ENCODE results near the gene TERT. TPM values are rescaled to one million over a fixed set of nuclear protein-coding genes. Genes with fewer than 3 reads are reported as not detected.

The TERT gene
- total and polyA plus RNA-seq, 5 donors from 2014 or later: 0.22 TPM; not detected in 4

DNA sequence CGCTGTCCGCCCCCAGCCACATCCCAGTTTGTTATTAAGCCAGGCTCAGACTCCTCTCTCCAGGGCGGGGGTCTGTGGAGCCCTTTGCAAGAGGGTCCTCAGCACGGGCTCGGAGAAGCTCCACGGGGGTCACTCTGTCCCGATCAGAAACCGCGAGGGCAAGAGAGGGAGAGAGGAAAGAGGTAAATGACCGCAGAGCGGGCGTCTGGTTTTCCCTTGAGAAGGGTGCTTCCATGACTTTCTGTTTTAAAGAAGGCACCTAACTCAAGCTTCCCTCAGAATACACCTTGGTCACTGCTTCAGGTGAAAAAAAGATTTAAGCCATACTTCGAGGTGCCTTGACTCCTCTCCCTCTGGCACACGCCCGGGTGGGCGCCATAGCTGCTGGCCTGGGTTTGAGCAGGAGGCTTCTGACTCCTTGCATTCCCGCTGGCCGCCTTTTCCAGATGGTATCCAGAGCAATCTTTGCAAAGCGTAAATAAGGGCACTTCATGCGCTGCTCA, 5.8 kb upstream of the TERT start:
- Histone ChIP-seq H3K9me3 (ENCODE audit: control insufficient read depth in 2 of 2, low read length in 2 of 2) (no peaks in the 10 kb centered on the region), H3K27ac (ENCODE audit: insufficient read depth, low read length, poor library complexity, severe bottlenecking) (no peak overlapping the region), H3K27me3 (ENCODE audit: control insufficient read depth, insufficient read depth, low read length) (no peaks in the 10 kb centered on the region), H3K36me3 (ENCODE audit: control insufficient read depth, insufficient read depth, low read length) (no peaks in the 10 kb centered on the region), H3K4me1 (ENCODE audit: control insufficient read depth, insufficient read depth, low read length, poor library complexity, severe bottlenecking) (no peaks in the 10 kb centered on the region), H3K4me3 (ENCODE audit: low read depth, low read length) (no peak overlapping the region)
- Mint-ChIP-seq H3K36me3 (no peaks in the 10 kb centered on the region), H3K27me3 (peaks cover 13% of the 10 kb centered on the region), H3K4me3 (no peak overlapping the region), H3K4me1 (peaks cover 0 to 8% (median 0%) of the 10 kb centered on the region in 4 donors), H3K9me3 (peaks cover 0 to 2% (median 0%) of the 10 kb centered on the region in 7 donors), H3K27ac (no peak overlapping the region)
- no peak for ATAC-seq (ENCODE audit: low read depth in 2 of 2)
- no peak for DNase-seq

DNA sequence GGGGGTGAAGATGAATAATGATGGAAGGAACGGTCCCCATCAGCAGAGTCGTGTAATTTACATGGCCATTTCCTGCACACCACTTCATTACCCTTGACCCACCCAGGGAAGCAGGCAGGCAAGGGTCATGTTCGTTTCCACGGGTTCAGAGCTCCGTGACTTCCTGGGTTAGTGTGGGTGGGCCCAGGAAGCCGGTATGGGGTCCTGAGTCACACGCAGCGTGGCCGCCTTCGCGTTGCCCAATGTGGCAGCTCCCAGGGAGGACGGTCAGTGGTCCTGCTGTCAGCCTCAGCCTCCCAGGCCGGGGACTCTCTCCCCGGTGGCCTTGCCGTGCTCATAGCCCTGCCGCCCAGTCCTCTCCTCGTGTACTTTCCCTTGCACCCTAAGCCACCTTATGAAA, 5.1 kb upstream of the TERT start:
- H3K36me3 Mint-ChIP-seq: no peaks in the 10 kb centered on the region
- DNase-seq: no peak
- H3K9me3 Mint-ChIP-seq: peaks cover 0 to 2% (median 0%) of the 10 kb centered on the region in 7 donors
- H3K4me1 ChIP-seq (ENCODE audit: control insufficient read depth, insufficient read depth, low read length, poor library complexity, severe bottlenecking): no peaks in the 10 kb centered on the region
- no peak overlapping the region for H3K4me3 ChIP-seq (ENCODE audit: low read depth, low read length)
- peaks cover 6% of the 10 kb centered on the region for H3K27me3 Mint-ChIP-seq
- H3K4me3 Mint-ChIP-seq: no peak overlapping the region
- ATAC-seq (ENCODE audit: low read depth in 2 of 2): no peak
- H3K27me3 ChIP-seq (ENCODE audit: control insufficient read depth, insufficient read depth, low read length): no peaks in the 10 kb centered on the region
- H3K36me3 ChIP-seq (ENCODE audit: control insufficient read depth, insufficient read depth, low read length): no peaks in the 10 kb centered on the region
- peaks cover 0 to 8% (median 0%) of the 10 kb centered on the region in 4 donors for H3K4me1 Mint-ChIP-seq
- H3K27ac ChIP-seq (ENCODE audit: insufficient read depth, low read length, poor library complexity, severe bottlenecking): no peak overlapping the region
- H3K9me3 ChIP-seq (ENCODE audit: control insufficient read depth in 2 of 2, low read length in 2 of 2): no peaks in the 10 kb centered on the region
- H3K27ac Mint-ChIP-seq: peak overlapping the region in 1 of 3 donors; percentile 36

GRCh38 chr5:1299511-1299850, 4.6 kb upstream of the TERT start:
- ATAC-seq (ENCODE audit: low read depth in 2 of 2) (no peak), DNase-seq (no peak)
- Histone ChIP-seq H3K9me3 (ENCODE audit: control insufficient read depth in 2 of 2, low read length in 2 of 2) (no peaks in the 10 kb centered on the region), H3K36me3 (ENCODE audit: control insufficient read depth, insufficient read depth, low read length) (no peaks in the 10 kb centered on the region), H3K4me1 (ENCODE audit: control insufficient read depth, insufficient read depth, low read length, poor library complexity, severe bottlenecking) (peaks cover 4% of the 10 kb centered on the region), H3K4me3 (ENCODE audit: low read depth, low read length) (no peak overlapping the region), H3K27ac (ENCODE audit: insufficient read depth, low read length, poor library complexity, severe bottlenecking) (no peak overlapping the region), H3K27me3 (ENCODE audit: control insufficient read depth, insufficient read depth, low read length) (no peaks in the 10 kb centered on the region)
- peaks cover 6% of the 10 kb centered on the region for H3K27me3 Mint-ChIP-seq
- peaks cover 0 to 2% (median 0%) of the 10 kb centered on the region in 7 donors for H3K9me3 Mint-ChIP-seq
- H3K4me3 Mint-ChIP-seq: no peak overlapping the region
- peak overlapping the region in 2 of 3 donors; percentile 36 to 54 for H3K27ac Mint-ChIP-seq
- peaks cover 0 to 8% (median 0%) of the 10 kb centered on the region in 4 donors for H3K4me1 Mint-ChIP-seq
- H3K36me3 Mint-ChIP-seq: no peaks in the 10 kb centered on the region

DNA sequence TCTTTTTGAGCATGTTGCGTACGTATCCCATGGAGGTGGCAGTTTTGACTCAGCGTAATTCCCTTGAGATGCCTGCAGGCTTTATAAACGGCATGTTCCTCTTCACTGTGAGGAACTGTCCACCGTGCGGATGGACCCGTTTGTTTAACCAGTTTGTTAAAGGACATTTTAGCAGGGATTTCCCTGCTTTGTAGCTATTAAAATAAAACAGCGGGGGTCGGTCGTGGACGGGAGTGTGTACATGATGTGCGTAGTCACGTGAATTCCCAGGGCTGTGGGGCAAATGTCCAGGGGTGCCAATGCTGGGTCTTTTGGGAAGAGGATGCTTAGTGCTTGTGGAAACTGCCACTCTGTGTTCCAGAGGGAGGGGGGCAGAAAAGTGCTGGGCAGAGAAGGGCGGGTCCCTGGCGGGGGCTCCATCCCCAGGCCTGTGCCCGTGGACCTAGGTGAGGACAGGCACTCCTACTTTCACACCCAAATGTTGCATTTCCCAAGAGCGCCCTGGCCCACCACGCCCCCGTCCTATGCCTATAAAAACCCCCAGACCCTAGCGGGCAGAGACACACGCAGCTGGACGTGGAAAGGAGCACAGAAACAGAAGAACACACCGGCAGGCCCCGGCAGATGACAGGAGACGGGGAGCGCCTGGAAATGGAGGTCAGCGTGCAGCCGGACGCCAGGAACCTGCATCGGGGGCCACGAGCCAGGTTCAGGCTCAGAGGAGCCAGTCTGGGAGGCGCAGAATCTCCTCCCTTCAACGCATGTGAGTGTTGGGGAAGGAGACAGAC, 4.0 kb upstream of the TERT start:
- no peak overlapping the region for H3K27ac ChIP-seq (ENCODE audit: insufficient read depth, low read length, poor library complexity, severe bottlenecking)
- DNase-seq (no peak), ATAC-seq (ENCODE audit: low read depth in 2 of 2) (no peak)
- H3K27ac Mint-ChIP-seq: peak overlapping the region in 2 of 3 donors; percentile 36 to 54
- H3K4me1 Mint-ChIP-seq: peaks cover 0 to 8% (median 0%) of the 10 kb centered on the region in 4 donors
- H3K27me3 Mint-ChIP-seq: peaks cover 6% of the 10 kb centered on the region
- peaks cover 0 to 2% (median 0%) of the 10 kb centered on the region in 7 donors for H3K9me3 Mint-ChIP-seq
- peak overlapping the region in 1 of 4 donors; percentile 38 for H3K4me3 Mint-ChIP-seq
- no peaks in the 10 kb centered on the region for H3K27me3 ChIP-seq (ENCODE audit: control insufficient read depth, insufficient read depth, low read length)
- no peaks in the 10 kb centered on the region for H3K36me3 Mint-ChIP-seq
- H3K4me3 ChIP-seq (ENCODE audit: low read depth, low read length): no peak overlapping the region
- H3K4me1 ChIP-seq (ENCODE audit: control insufficient read depth, insufficient read depth, low read length, poor library complexity, severe bottlenecking): peaks cover 9% of the 10 kb centered on the region
- H3K36me3 ChIP-seq (ENCODE audit: control insufficient read depth, insufficient read depth, low read length): no peaks in the 10 kb centered on the region
- H3K9me3 ChIP-seq (ENCODE audit: control insufficient read depth in 2 of 2, low read length in 2 of 2): no peaks in the 10 kb centered on the region

DNA sequence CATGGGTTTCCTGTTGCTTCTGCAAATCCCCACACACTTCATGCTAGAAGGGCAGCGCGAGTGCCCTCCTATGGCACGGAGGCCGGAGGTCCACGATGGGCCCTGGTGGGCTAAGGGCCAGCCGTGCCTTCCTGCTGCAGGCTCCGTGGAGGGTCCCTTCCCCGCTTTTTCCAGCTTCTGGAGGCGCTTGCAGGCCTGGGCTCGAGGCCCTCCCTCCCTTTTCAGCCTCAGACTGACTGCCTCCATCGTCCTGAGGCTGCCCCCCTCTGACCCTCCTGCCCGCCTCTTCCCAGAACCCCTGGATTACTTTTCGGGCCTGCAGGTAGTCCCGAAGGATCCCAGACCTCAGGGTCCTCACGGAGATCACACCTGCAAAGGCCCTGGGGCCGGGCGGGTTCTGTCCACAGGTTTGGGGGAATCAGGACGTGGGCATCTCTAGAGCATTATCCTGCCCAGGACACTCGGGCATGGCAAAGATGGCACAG, 3.2 kb upstream of the TERT start:
- H3K9me3 ChIP-seq (ENCODE audit: control insufficient read depth in 2 of 2, low read length in 2 of 2): no peaks in the 10 kb centered on the region
- Mint-ChIP-seq H3K27ac (no peak overlapping the region), H3K9me3 (peaks cover 0 to 2% (median 0%) of the 10 kb centered on the region in 7 donors), H3K36me3 (no peaks in the 10 kb centered on the region), H3K27me3 (peaks cover 4% of the 10 kb centered on the region), H3K4me1 (peaks cover 0 to 8% (median under 1%) of the 10 kb centered on the region in 4 donors), H3K4me3 (no peak overlapping the region)
- DNase-seq (no peak), ATAC-seq (ENCODE audit: low read depth in 2 of 2) (no peak)
- H3K4me3 ChIP-seq (ENCODE audit: low read depth, low read length): no peak overlapping the region
- no peak overlapping the region for H3K27ac ChIP-seq (ENCODE audit: insufficient read depth, low read length, poor library complexity, severe bottlenecking)
- no peaks in the 10 kb centered on the region for H3K27me3 ChIP-seq (ENCODE audit: control insufficient read depth, insufficient read depth, low read length)
- no peaks in the 10 kb centered on the region for H3K36me3 ChIP-seq (ENCODE audit: control insufficient read depth, insufficient read depth, low read length)
- H3K4me1 ChIP-seq (ENCODE audit: control insufficient read depth, insufficient read depth, low read length, poor library complexity, severe bottlenecking): peaks cover 13% of the 10 kb centered on the region

DNA sequence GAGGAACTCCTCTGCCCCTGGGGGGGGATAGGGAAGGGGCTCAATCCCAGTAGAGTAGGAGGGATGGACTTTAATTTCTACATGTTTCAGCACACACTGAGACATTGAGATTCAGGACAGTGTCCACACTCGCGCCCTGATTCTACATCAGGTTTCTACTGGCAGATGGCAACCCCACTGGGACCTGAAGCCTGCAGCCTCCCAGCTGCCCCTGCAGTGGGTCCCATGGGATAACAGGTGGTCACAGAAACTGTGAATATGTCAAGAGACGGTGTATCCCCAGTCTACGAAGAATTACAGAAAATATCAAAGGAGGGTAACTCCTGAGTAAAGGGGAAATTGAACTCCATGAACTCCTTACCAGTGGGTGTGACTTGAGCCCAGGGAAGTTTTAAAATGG, 2.4 kb upstream of the TERT start:
- Histone ChIP-seq H3K4me3 (ENCODE audit: low read depth, low read length) (no peak overlapping the region), H3K4me1 (ENCODE audit: control insufficient read depth, insufficient read depth, low read length, poor library complexity, severe bottlenecking) (peaks cover 13% of the 10 kb centered on the region), H3K36me3 (ENCODE audit: control insufficient read depth, insufficient read depth, low read length) (no peaks in the 10 kb centered on the region), H3K27ac (ENCODE audit: insufficient read depth, low read length, poor library complexity, severe bottlenecking) (no peak overlapping the region), H3K27me3 (ENCODE audit: control insufficient read depth, insufficient read depth, low read length) (no peaks in the 10 kb centered on the region), H3K9me3 (ENCODE audit: control insufficient read depth in 2 of 2, low read length in 2 of 2) (no peaks in the 10 kb centered on the region)
- Mint-ChIP-seq H3K4me3 (no peak overlapping the region), H3K9me3 (peaks cover 0 to 1% (median 0%) of the 10 kb centered on the region in 7 donors), H3K27me3 (no peaks in the 10 kb centered on the region), H3K36me3 (no peaks in the 10 kb centered on the region), H3K4me1 (peaks cover 0 to 8% (median 6%) of the 10 kb centered on the region in 4 donors), H3K27ac (no peak overlapping the region)
- DNase-seq (no peak), ATAC-seq (ENCODE audit: low read depth in 2 of 2) (no peak)

DNA sequence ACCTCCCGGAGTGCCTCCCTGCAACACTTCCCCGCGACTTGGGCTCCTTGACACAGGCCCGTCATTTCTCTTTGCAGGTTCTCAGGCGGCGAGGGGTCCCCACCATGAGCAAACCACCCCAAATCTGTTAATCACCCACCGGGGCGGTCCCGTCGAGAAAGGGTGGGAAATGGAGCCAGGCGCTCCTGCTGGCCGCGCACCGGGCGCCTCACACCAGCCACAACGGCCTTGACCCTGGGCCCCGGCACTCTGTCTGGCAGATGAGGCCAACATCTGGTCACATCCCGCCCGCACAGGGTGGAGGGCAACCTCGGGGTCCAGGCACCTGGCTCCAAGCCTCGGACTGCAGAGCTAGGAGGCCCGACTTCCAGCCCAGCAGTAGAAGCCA, 776 bp upstream of the TERT start:
- Histone ChIP-seq H3K27me3 (ENCODE audit: control insufficient read depth, insufficient read depth, low read length) (no peaks in the 10 kb centered on the region), H3K9me3 (ENCODE audit: control insufficient read depth in 2 of 2, low read length in 2 of 2) (no peaks in the 10 kb centered on the region), H3K4me1 (ENCODE audit: control insufficient read depth, insufficient read depth, low read length, poor library complexity, severe bottlenecking) (peaks cover 13% of the 10 kb centered on the region), H3K27ac (ENCODE audit: insufficient read depth, low read length, poor library complexity, severe bottlenecking) (no peak overlapping the region), H3K36me3 (ENCODE audit: control insufficient read depth, insufficient read depth, low read length) (no peaks in the 10 kb centered on the region), H3K4me3 (ENCODE audit: low read depth, low read length) (no peak overlapping the region)
- DNase-seq: no peak
- ATAC-seq (ENCODE audit: low read depth in 2 of 2): no peak
- H3K4me1 Mint-ChIP-seq: peaks cover 0 to 10% (median 7%) of the 10 kb centered on the region in 4 donors
- H3K36me3 Mint-ChIP-seq: no peaks in the 10 kb centered on the region
- no peaks in the 10 kb centered on the region for H3K9me3 Mint-ChIP-seq
- no peaks in the 10 kb centered on the region for H3K27me3 Mint-ChIP-seq
- H3K4me3 Mint-ChIP-seq: peak overlapping the region in 2 of 4 donors; percentile 22 to 72
- H3K27ac Mint-ChIP-seq: no peak overlapping the region

Measured in CD4-positive, CD25-positive, alpha-beta regulatory T cell (primary cell).